ENCODE measurements around the gene INPP5A. TPM values are rescaled to one million over a fixed set of nuclear protein-coding genes. Genes with fewer than 3 reads are reported as not detected.
"Not testable (repeated sequence)": the region's sequence is repeated elsewhere in the genome, so short reads cannot be mapped to it uniquely, and the experiment has no call there.

Gene INPP5A
- total and polyA plus RNA-seq, 2 experiments from 2014 or later = 41.2 to 53.6 TPM

- DNase-seq (ENCODE audit: low spot score) = no peak
- Histone ChIP-seq H3K4me1 (ENCODE audit: insufficient read depth) (peaks cover 6% of the 10 kb centered on the region), H3K4me2 (no peak overlapping the region), H3K36me3 (replicated peaks; ENCODE audit: insufficient read depth, low read depth) (no peaks in the 10 kb centered on the region), H3K79me2 (no peaks in the 10 kb centered on the region), H3K27me3 (no peaks in the 10 kb centered on the region), H2AFZ (no peak overlapping the region), H3K9me2 (replicated peaks; ENCODE audit: insufficient read depth) (no peaks in the 10 kb centered on the region), H4K20me1 (ENCODE audit: insufficient read depth, poor library complexity, severe bottlenecking) (no peaks in the 10 kb centered on the region), H3K27ac (no peak overlapping the region), H3K4me3 (no peak overlapping the region), H3K9me3 (ENCODE audit: low read depth) (peaks cover 10% of the 10 kb centered on the region)
- TF ChIP-seq EZH2phosphoT487 (IDR thresholded peaks at IDR 0.05; ENCODE audit: low read depth, severe bottlenecking, unreplicated experiment) = no peak
- no peak for TF ChIP-seq CTCF (IDR thresholded peaks at IDR 0.05; ENCODE audit: poor library complexity)
- TF ChIP-seq EZH2 (IDR thresholded peaks at IDR 0.05; ENCODE audit: borderline replicate concordance) = no peak
- WGBS (ENCODE audit: low lambda C conversion rate, missing lambda C conversion rate) = 100% methylated on average over 5 of the region's 24 CpGs
These were observed 165.9 kb downstream of the INPP5A start for GRCh38 chr10:132703419-132704007.

- no peak for DNase-seq (ENCODE audit: low spot score)
- no peaks in the 10 kb centered on the region for H3K27me3 ChIP-seq
- WGBS (ENCODE audit: low lambda C conversion rate, missing lambda C conversion rate) = 95% methylated on average over 27 of the region's 29 CpGs
- no peak overlapping the region for H3K27ac ChIP-seq
- peaks cover 6% of the 10 kb centered on the region for H3K4me1 ChIP-seq (ENCODE audit: insufficient read depth)
- no peak overlapping the region for H2AFZ ChIP-seq
- H3K79me2 ChIP-seq = no peaks in the 10 kb centered on the region
- H3K4me2 ChIP-seq = no peak overlapping the region
- no peaks in the 10 kb centered on the region for H3K36me3 ChIP-seq (replicated peaks; ENCODE audit: insufficient read depth, low read depth)
- no peaks in the 10 kb centered on the region for H4K20me1 ChIP-seq (ENCODE audit: insufficient read depth, poor library complexity, severe bottlenecking)
- no peak overlapping the region for H3K4me3 ChIP-seq
- no peaks in the 10 kb centered on the region for H3K9me2 ChIP-seq (replicated peaks; ENCODE audit: insufficient read depth)
- peaks cover 10% of the 10 kb centered on the region for H3K9me3 ChIP-seq (ENCODE audit: low read depth)
- TF ChIP-seq CTCF (IDR thresholded peaks at IDR 0.05; ENCODE audit: poor library complexity) = no peak
- no peak for TF ChIP-seq EZH2phosphoT487 (IDR thresholded peaks at IDR 0.05; ENCODE audit: low read depth, severe bottlenecking, unreplicated experiment)
- TF ChIP-seq EZH2 (IDR thresholded peaks at IDR 0.05; ENCODE audit: borderline replicate concordance) = no peak
These were observed 166.6 kb downstream of the INPP5A start for GRCh38 chr10:132704008-132704814.

GRCh38 chr10:132704815-132705064 is 167.2 kb downstream of the INPP5A start:
- H4K20me1 ChIP-seq (ENCODE audit: insufficient read depth, poor library complexity, severe bottlenecking); H3K27ac ChIP-seq; H3K27me3 ChIP-seq; DNase-seq (ENCODE audit: low spot score); H3K36me3 ChIP-seq (replicated peaks; ENCODE audit: insufficient read depth, low read depth); H3K79me2 ChIP-seq; H2AFZ ChIP-seq; H3K9me2 ChIP-seq (replicated peaks; ENCODE audit: insufficient read depth); H3K4me3 ChIP-seq; H3K4me2 ChIP-seq; H3K4me1 ChIP-seq (ENCODE audit: insufficient read depth): not testable (repeated sequence)
- WGBS (ENCODE audit: low lambda C conversion rate, missing lambda C conversion rate) = 96% methylated on average over 4 of the region's 9 CpGs
- H3K9me3 ChIP-seq (ENCODE audit: low read depth) = peaks cover 10% of the 10 kb centered on the region

- H3K4me2 ChIP-seq = no peak overlapping the region
- no peaks in the 10 kb centered on the region for H3K79me2 ChIP-seq
- H3K9me2 ChIP-seq (replicated peaks; ENCODE audit: insufficient read depth) = no peaks in the 10 kb centered on the region
- H3K27me3 ChIP-seq = no peaks in the 10 kb centered on the region
- H3K9me3 ChIP-seq (ENCODE audit: low read depth) = peaks cover 10% of the 10 kb centered on the region
- no peak for DNase-seq (ENCODE audit: low spot score)
- no peak overlapping the region for H3K27ac ChIP-seq
- peaks cover 3% of the 10 kb centered on the region for H3K4me1 ChIP-seq (ENCODE audit: insufficient read depth)
- TF ChIP-seq EZH2phosphoT487 (IDR thresholded peaks at IDR 0.05; ENCODE audit: low read depth, severe bottlenecking, unreplicated experiment) = no peak
- TF ChIP-seq CTCF (IDR thresholded peaks at IDR 0.05; ENCODE audit: poor library complexity) = no peak
- no peak for TF ChIP-seq EZH2 (IDR thresholded peaks at IDR 0.05; ENCODE audit: borderline replicate concordance)
- H3K36me3 ChIP-seq (replicated peaks; ENCODE audit: insufficient read depth, low read depth) = no peaks in the 10 kb centered on the region
- H2AFZ ChIP-seq = no peak overlapping the region
- H4K20me1 ChIP-seq (ENCODE audit: insufficient read depth, poor library complexity, severe bottlenecking) = no peaks in the 10 kb centered on the region
- no peak overlapping the region for H3K4me3 ChIP-seq
- 97% methylated on average over 15 of the region's 15 CpGs for WGBS (ENCODE audit: low lambda C conversion rate, missing lambda C conversion rate)
These were observed 167.6 kb downstream of the INPP5A start for GRCh38 chr10:132705173-132705572.
